ENCODE data around the gene NUP188.

The NUP188 gene

DNA sequence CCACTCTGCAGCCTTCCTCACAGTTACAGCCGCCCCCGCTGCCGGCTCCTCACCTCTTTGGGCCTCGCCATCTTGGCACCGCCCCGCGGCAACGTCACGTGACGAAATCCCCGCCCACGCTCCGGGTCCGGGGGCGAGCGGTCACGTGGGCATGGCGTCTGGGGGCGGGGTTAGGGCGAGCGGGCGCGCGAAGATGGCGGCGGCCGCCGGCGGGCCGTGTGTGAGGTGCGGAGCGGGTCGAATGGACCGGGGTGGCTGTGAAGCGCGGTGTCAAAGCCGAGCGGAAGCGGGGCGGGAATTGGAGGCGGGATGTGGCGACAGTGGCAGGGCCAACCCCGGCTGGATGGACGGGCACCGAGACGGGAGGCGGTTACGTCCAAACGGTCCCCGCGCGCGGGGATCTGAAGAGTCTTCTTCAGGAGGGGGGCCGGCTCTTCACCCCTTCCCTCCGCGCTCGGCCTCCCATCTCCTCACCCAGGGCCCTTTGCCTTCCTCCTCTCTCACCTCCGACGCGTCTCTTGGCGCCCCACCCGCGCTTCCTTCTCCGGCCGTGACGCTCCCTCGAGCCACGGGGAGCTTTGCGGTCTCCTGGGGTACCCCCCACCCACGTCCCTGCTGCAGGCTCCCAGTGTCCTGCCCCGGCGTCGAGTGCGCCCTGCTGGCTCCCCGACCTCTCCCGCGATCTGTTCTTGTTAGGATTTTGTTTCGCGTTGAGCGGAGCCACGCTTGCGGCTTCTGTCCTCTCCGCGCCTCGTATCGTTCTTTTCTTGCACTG, at the start of gene NUP188, which contains the start of gene DOLK:
NUP188 (plus strand) TSS at position 173 of the 775 bp plus-strand sequence; CDS start at position 194, 21 bp downstream.
DOLK (minus strand) TSS at position 77 of the 775 bp plus-strand sequence. CDS start 300 bp downstream, outside the sequence.
- peak; percentile 95 for DNase-seq

DNA sequence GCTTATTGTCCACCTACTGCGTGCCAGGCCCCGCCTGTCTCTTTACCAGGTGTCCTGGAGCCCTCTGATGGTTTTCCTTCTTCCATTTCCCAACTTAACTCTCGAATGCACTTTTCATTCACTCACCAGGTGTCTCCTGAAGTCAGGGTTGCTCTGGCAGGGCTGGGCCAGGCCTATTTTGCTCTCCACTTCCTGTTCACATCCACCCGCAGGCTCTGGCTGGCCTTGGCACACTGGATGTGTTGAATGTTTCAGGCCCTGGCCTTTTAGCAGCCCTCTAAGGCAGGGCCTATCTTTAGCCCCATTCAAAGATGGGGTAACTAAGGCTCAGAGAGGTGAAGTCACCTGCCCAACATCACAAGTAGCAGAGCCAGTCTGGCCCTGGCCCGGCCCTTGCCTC, 49.1 kb upstream of the NUP188 start:
- DNase-seq: no peak

- DNase-seq: no peak
Observed at GRCh38 chr9:128898845-128899565, 48.5 kb upstream of the NUP188 start.

GRCh38 chr9:128899566-128900322, 47.8 kb upstream of the NUP188 start:
- DNase-seq: no peak

- no peak for DNase-seq
Observed at GRCh38 chr9:128901379-128901778, 46.1 kb upstream of the NUP188 start.

GRCh38 chr9:128901822-128902221, 45.7 kb upstream of the NUP188 start:
- DNase-seq: no peak

- peak; percentile 88 for DNase-seq
Observed at GRCh38 chr9:128902351-128903078, 45.0 kb upstream of the NUP188 start.

- no peak for DNase-seq
Observed at GRCh38 chr9:128903079-128903461, 44.4 kb upstream of the NUP188 start.

DNA sequence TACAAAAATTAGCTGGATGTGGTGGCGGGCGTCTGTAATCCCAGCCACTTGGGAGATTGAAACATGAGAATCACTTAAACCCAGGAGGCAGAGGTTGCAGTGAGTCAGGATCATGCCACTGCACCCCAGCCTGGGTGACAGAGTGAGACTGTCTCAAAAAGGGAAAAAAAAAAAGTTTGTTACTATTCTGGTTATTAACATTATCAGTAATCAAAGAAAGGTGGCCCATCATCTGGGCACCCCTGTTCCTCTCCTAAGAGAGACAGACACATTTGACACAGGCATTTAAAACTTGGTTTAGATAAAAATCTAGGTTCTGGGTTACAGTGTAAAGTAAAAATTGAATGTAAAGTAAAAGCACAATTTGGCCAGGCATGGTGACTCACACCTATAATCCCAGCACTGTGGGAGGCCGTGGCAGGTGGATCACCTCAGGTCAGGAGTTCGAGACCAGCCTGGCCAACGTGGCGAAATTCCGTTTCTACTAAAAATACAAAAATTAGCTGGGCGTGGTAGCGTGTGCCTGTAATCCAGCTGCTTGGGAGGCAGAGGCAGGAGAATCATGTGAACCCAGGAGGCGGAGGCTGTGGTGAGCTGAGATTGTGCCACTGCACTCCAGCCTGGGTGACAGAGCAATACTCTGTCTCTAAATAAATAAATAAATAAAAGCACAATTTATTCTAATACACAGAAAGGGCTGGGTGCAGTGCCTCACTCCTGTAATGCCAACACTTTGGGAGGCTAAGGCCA, 43.5 kb upstream of the NUP188 start:
- DNase-seq: no peak

DNA sequence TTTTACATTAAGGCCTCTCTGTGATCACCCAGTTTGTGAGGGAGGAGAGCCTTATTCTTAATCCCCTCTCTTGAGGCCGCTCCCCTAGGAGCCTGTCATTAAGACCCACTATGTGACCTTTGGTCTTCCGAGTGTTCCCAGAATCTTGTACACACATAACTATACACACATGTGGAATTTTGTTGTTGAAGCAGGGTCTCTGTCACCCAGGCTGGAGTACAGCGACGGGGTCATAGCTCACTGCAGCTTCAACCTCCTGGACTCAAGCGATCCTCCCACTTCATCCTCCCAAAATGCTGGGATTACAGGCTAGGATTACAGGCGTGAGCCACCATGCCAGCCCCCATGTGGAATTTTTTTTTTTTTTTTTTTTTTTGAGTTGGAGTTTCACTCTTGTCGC, 41.5 kb upstream of the NUP188 start:
- no peak for DNase-seq

DNA sequence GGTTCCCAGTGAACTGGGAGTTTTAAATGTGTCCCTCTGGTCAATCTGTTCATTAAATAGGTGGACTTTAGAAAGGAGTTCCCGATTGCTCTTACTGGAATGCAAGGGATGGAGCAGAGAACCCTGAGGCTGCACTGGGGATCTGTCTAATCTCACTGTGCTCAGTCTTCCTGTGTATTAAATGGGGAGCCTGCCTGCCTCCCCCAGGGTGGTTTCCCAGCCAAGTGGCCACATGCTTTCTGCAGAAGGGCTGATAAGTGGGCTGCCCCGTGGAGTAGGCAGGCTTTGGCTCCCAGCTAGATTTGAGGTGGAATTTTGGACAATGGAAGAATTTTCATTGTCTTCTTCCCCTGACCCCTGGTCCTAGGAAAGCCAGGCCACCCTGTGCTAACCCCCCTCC, 40.8 kb upstream of the NUP188 start:
- DNase-seq: no peak

GRCh38 chr9:128908372-128908771, 39.1 kb upstream of the NUP188 start:
- DNase-seq: no peak

DNA sequence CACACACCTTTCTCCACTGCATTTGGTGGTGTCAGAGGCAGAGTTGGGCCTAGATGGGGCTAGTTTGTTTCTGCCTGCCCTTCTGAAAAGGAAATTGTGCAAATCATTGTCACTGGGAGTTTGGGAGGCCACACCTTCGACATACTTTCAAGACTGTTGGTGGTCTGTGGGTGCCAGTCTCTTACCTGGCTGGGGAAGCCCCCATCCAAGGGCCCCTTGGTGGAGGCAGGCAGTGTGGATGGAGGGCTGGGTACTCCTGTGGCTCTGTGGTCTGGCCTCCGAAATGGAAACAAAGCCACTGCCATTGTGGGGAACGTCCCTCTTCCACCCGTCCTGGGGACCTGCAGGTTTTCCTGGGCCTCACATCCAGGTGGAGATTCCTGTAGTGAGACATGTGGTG, 37.6 kb upstream of the NUP188 start:
- no peak for DNase-seq

GRCh38 chr9:128910906-128911305, 36.6 kb upstream of the NUP188 start:
- no peak for DNase-seq

DNA sequence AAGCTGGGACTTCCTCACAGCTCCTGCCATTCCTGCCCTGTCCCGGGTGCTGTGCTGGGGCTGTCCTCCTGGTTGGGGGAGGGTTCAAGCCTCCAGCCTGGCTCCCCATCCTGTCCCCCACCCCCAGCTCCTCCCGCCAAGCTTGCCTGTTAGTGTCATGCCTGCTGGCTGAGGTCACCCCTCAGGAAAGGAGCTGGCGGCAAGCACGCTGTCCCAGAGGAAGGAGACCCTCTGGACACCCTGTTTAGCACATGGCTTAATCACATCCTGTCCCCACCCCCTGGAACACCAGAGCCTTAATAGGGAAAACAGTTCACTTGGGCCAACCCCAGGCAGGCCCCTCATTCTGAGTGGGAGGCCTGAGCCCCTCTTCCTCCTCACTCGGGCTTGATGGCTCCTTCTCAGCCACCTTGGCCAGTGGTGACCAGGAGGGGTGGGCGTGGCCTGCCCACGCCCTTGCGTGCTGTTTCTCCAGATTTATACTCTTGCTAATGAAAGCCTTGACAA, 35.9 kb upstream of the NUP188 start:
- no peak for DNase-seq

DNA sequence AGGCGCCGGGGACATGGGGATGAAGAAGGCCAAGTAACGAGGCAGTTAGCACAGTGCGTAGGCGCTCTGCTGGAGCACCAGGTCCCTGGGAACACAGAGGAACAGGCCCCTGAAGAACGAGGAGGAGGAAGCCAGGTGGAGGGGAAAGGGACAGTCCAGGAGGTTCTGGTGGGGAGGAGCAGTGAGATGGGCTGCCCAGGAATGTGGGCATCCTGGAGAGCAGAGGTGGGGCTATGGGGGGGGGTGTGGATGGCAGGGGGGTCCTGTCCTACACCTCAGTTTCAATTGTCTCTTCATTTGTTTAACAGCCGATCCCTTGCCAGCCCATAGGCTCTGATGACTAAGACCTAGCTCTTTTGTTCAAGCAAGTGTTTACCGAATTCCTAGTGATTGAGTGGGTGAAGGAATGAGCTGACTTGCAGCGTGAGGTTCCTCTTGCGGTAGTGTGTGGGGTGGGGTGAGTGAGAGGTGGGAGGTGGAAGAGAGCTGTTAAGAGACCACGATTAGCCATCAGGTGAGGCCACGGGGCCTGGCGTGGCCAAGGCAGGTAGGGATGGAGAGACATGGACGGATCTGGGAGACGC, 35.1 kb upstream of the NUP188 start:
- no peak for DNase-seq

DNA sequence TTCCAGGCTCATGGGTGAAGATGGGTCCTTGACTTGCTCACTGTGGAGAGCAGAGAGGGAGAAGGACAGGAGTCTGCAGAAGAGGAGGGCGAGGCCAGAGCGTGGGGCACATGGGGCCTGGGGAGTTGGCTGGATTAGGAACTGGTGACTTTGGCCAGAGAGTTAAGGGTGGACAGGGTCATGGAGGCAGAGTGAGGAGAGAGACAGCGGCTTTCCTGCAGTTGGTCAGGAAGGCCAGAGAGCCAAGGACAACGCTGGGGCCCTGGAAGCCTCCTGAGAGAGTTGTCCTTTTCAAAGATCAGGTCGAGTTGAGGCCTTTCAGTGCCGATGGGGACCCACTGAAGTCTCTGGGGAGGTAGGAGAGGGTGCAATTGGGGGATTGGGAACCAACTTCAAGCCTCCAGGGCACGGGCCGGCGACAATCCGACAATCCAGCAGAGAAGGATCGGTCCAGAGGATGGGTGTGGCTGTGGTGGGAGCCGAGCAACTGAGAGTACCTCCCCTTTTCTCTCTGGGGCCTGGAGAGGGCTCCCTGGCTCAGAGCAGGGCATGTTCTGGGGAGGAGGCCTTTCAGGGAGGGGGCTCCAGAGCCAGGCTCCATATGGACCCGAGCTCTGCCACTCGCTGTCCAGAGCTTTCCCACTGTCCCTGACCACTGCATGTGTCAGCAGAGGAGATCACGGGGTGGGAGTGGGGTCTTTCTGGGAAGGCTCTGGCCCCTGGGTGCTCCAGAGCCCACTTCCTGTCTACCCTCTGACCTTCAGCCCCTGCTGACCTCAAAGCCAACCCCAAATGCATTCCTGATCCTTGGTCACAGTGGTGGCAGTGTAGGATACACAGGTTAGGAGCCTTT, 34.2 kb upstream of the NUP188 start:
- DNase-seq: no peak

DNA sequence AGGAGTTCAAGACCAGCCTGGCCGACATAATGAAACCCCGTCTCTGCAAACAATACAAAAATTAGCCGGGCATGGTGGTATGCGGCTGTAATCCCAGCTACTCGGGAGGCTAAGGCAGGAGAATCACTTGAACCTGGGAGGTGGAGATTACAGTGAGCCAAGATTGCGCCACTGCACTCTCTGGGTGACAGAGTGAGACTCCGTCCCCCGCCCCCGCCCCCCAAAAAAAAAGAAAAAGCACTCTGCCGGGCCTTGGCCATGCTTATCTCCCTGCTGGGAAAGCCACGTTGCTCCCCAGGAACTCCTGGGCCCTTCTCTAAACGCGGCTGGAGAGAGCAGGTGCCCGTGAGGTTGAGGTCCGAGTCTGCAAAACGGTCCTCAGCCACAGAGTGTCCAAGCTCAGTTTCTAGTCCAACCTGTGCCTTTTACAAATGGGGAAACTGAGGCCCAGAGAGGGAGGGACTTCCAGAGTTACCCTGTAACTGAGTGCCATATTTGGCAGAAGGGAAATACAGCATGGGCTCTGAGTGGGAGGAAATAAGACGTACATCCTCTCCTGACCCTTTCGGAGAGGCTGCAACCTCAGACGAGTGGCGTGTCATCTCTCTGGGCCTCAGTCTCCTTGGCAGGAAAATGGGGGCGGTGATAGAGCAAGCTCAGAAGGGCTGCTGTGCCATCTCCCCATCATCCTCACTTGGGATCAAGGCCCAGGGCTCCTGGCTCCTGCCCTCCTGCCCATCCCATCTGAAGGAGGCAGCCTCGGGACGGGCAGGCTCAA, 33.3 kb upstream of the NUP188 start:
- DNase-seq: no peak

DNA sequence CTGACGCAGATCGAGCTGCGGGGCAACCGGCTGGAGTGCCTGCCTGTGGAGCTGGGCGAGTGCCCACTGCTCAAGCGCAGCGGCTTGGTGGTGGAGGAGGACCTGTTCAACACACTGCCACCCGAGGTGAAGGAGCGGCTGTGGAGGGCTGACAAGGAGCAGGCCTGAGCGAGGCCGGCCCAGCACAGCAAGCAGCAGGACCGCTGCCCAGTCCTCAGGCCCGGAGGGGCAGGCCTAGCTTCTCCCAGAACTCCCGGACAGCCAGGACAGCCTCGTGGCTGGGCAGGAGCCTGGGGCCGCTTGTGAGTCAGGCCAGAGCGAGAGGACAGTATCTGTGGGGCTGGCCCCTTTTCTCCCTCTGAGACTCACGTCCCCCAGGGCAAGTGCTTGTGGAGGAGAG, 31.3 kb upstream of the NUP188 start:
- no peak for DNase-seq

DNA sequence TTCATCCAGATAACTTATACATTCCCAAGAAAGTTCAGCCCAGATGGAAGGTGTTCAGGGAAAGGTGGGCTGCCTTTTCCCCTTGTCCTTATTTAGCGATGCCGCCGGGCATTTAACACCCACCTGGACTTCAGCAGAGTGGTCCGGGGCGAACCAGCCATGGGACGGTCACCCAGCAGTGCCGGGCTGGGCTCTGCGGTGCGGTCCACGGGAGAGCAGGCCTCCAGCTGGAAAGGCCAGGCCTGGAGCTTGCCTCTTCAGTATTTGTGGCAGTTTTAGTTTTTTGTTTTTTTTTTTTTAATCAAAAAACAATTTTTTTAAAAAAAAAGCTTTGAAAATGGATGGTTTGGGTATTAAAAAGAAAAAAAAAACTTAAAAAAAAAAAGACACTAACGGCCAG, 30.8 kb upstream of the NUP188 start:
- no peak for DNase-seq
